Stimulated activated CD4-positive, alpha-beta T cell treated with anti-CD3 and anti-CD28 coated beads, Interleukin-2, amount 100 ng/mL, for 24 hours (primary cell): ENCODE results near the gene STYXL2.

Source experiments
- DNase-seq, 2 donors: peaks; one replicate each; pipeline ENCODE4 v3.0.0-alpha.2; 2020

The STYXL2 gene

DNA sequence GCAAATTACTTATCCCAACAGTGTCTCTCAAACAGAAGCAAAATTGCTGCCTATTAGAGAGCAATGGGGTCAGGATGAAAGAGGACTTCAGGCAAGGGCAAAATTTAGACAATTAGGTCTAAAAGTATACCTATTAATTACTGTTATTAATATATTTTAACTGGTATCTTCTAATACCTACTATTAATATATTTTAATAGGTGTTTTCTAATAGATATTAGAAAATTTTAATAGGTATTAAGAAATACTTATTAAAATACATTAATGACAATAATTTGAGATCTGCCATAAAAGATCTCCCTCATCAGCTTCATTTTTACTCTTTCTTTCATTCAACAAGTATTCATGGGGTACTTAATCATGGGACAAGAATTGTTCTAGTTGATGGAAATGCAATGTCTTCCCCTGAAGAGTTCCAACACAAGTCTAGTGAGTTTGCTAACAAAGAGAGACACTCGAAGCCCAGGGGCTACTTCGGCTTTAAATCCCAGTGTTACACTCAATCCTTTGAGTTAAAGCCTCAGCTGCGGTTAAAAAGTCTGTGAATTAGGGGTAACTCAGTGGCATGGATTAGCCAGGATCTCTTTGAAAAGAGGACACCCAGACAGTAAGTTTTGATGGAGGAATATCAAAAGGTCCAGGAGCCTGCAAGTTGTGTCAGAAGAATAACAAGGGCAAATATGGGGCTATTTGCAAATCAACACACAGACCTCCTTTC lies 44.1 kb downstream of the STYXL2 start:
- DNase-seq = no peak

GRCh38 chr1:167138703-167139102 lies 44.8 kb downstream of the STYXL2 start:
- DNase-seq = no peak

- DNase-seq = no peak
These were observed 48.1 kb downstream of the STYXL2 start for GRCh38 chr1:167141963-167142362.
